GM13977 (cell line): Measurements from ENCODE around the gene CRISPLD2.

Experiments used
- DNase-seq: peaks from one replicate; pipeline ENCODE4 v3.0.0; 2012; ENCODE audit warnings: low spot score
- in situ Hi-C: fragments of 300-500 bp; cut with MboI; formaldehyde crosslinking; loops from one replicate; pipeline ENCODE4 v1.12.0; 2022; ENCODE audit warnings: low sequenced_read_pairs, low pct_unique_long_range_greater_than_20kb, mixed read lengths, inconsistent platforms; ENCODE audit not compliant: unreplicated experiment
- TF ChIP-seq, protein P1 (sequence below): IDR thresholded peaks from 2 replicates; pipeline ENCODE4 v1.5.1; 2012; ENCODE audit warnings: mild to moderate bottlenecking, control low read depth; ENCODE audit not compliant: insufficient read depth; ENCODE audit errors: extremely low read depth, missing control alignments

Gene CRISPLD2

DNA sequence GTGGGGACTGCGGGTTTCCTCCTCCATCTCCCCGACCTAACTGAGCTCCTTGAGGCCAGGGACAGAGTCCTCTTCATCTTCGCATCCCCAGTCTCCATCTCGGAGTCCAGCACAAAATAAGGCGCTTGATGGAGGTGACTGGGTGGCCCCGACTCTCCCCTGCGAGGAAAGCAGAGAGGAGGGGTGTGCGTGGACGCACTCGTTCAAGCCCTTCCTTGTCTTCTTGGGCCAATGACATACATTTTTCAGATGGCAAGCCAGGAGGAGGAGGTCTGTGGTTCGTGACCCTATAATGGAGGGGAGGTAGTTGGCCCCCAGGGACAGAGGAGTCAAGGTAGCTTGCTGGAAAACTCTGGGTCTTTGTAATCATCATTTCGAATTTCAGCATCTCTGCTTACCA is 17.2 kb downstream of the CRISPLD2 start:
- TF ChIP-seq, protein P1, sequence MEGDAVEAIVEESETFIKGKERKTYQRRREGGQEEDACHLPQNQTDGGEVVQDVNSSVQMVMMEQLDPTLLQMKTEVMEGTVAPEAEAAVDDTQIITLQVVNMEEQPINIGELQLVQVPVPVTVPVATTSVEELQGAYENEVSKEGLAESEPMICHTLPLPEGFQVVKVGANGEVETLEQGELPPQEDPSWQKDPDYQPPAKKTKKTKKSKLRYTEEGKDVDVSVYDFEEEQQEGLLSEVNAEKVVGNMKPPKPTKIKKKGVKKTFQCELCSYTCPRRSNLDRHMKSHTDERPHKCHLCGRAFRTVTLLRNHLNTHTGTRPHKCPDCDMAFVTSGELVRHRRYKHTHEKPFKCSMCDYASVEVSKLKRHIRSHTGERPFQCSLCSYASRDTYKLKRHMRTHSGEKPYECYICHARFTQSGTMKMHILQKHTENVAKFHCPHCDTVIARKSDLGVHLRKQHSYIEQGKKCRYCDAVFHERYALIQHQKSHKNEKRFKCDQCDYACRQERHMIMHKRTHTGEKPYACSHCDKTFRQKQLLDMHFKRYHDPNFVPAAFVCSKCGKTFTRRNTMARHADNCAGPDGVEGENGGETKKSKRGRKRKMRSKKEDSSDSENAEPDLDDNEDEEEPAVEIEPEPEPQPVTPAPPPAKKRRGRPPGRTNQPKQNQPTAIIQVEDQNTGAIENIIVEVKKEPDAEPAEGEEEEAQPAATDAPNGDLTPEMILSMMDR: no peak
- DNase-seq: no peak
- in situ Hi-C loops: no loop called here

DNA sequence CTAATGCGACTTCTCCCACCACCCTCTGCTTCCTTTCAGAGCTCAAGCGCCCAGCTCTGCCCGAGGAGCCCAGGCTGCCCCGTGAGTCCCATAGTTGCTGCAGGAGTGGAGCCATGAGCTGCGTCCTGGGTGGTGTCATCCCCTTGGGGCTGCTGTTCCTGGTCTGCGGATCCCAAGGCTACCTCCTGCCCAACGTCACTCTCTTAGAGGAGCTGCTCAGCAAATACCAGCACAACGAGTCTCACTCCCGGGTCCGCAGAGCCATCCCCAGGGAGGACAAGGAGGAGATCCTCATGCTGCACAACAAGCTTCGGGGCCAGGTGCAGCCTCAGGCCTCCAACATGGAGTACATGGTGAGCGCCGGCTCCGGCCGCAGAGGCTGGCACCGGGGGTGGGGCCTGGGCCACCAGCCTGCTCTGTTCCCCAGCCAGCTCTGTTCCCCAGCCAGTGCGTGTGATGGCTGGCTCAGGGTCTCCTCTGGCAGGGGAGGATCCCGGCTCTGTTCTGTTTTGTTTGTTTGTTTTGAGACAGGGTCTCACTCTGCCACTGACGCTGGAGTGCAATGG is 18.7 kb downstream of the CRISPLD2 start:
- TF ChIP-seq, protein P1: no peak
- no peak for DNase-seq
- in situ Hi-C loops: no loop called here

DNA sequence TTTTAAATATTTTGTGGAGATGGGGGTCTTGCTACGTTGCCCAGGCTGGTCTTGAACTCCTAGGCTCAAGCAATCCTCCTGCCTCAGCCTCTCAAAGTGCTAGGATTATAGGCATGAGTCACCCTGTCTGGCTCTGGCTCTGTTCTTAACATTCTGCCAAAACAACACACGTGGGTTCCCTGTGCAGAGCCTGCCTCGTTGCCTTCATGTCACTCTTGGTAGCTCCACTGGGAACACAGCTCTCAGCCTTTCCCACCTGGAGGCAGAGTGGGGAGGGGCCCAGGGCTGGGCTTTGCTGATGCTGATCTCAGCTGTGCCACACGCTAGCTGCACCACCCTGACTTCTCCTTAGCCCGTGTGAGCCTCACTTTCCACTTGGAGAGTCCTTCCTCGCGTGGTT is 19.3 kb downstream of the CRISPLD2 start:
- in situ Hi-C loops: no loop called here
- no peak for DNase-seq
- TF ChIP-seq, protein P1: no peak

DNA sequence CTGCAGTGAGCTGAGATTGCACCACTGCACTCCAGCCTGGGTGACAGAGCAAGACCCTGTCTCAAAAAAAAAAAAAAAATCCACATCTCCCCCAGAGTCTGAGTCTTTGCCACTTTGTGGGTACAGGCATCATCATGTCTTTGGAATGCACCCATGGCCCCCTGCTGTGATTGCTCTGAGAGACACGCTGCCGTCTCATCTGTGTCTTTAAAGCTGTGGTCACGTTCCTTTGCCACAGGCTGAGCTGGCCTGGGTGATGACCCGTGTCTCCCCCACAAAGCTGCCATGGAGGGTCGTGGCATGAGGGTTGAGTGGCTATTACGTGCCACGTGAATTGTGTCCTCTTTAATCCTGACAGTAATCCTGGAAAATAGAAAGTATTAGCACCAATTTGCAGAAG is 20.2 kb downstream of the CRISPLD2 start:
- DNase-seq: no peak
- in situ Hi-C loops: no loop called here
- TF ChIP-seq, protein P1: no peak

DNA sequence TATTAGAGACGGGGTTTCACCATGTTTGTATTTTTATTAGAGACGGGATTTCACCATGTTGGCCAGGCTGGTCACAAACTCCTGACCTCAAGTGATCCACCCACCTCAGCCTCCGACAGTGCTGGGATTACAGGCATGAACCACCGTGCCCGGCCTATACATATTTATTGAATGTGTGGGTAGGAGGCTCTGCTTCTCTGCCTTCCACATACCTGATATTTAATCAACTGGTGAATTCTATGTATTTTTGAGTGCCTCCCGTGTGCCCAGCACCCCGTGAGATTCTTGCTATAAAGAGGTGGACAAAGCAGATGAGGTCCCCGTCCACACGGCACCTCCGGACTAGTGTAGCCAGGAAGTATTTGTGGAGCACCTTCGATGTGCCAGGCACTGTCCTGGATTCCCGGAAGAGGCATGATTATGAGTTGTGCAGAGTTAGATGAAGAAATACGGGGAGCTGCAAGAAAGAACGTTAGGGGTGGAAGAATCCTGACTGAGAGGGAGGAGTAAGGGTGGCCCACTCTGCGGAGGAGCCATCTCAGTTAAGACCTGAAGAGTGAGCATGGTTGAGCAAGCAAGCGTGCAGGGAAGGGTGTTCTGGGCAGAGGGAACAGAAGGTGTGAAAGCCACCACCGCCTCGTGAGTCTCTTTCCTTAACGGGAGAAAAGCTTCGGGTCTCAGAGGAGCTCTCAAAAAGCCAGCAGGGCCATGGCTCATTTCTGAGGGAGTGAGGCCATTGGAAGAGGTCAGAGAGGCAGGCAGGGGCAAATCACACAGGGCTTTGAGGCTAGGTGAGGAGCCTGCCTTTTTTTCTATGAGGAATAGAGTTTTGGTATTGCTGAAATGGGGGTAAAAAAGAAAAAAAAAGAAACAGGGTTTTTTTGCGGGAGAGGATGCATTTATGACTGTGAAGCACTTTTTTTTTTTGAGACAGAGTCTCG is 21.2 kb downstream of the CRISPLD2 start:
- in situ Hi-C loops: no loop called here
- TF ChIP-seq, protein P1: no peak
- DNase-seq: no peak

DNA sequence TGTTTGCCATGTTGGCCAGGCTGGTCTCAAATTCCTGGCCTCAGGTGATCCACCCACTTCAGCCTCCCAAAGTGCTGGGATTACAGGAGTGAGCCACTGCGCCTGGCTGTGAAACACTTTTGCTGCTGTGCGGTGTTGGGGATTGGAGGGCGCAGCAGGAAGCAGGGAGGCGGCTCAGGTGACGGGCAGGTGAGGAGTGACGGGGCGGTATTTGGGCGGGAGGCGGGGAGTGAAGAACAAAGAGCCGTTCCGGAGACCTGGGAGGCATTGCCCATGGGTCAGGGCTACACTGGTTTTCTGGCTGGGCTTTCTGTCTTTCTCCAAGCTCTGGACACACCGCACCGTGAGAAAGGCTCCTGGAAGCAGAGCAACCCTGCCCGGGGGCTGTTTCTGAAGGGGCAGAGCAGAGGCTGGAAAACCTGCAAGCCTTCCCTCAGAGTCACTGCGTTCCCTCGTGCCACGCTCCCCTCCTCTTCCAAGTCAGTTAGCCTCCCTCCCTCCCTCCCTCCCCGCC is 22.1 kb downstream of the CRISPLD2 start:
- TF ChIP-seq, protein P1: no peak
- no peak for DNase-seq
- in situ Hi-C loops: no loop called here
